ENCODE data around the gene MYLK3. TPM values are rescaled to one million over a fixed set of nuclear protein-coding genes. Genes with fewer than 3 reads are reported as not detected.

MYLK3 gene
- total RNA-seq, 4 donors from 2014 or later: not detected

GRCh38 chr16:46768809-46769208 lies 20.7 kb upstream of the MYLK3 start:
- Histone ChIP-seq H3K27ac (no peak overlapping the region), H3K36me3 (no peaks in the 10 kb centered on the region), H3K4me1 (no peaks in the 10 kb centered on the region), H3K4me3 (no peak overlapping the region), H3K27me3 (no peaks in the 10 kb centered on the region), H3K9me3 (no peaks in the 10 kb centered on the region)
- DNase-seq: no peak
- WGBS, 2 donors (ENCODE audit: low coverage in 1 of 2): 46% methylated on average over 8 of the region's 8 CpGs; no CpG with 5 or more reads in 1 of the 2 donors
- in situ Hi-C loops (cut with MboI; ENCODE audit: low pct_ligation_motif_present in 1 of 4, low pct_unique_long_range_greater_than_20kb in 1 of 4, low sequenced_read_pairs in 3 of 4): no loop called here
- TF ChIP-seq EP300 (IDR thresholded peaks at IDR 0.05; ENCODE audit: low read depth) (no peak), POLR2A (IDR thresholded peaks at IDR 0.05) (no peak)
- intact Hi-C loops (cut with DNase I; ENCODE audit: low total_unique reads): no loop called here

GRCh38 chr16:46765050-46765449 lies 16.9 kb upstream of the MYLK3 start:
- TF ChIP-seq POLR2A (IDR thresholded peaks at IDR 0.05) (no peak), EP300 (IDR thresholded peaks at IDR 0.05; ENCODE audit: low read depth) (no peak), CTCF (IDR thresholded peaks at IDR 0.05) (no peak), POLR2AphosphoS5 (IDR thresholded peaks at IDR 0.05) (no peak)
- WGBS, 2 donors (ENCODE audit: low coverage in 1 of 2): 68 to 83% methylated on average over 1 to 7 of the region's 7 CpGs

GRCh38 chr16:46763147-46763546 lies 15.0 kb upstream of the MYLK3 start:
- WGBS, 2 donors (ENCODE audit: low coverage in 1 of 2): 68% methylated on average over 12 of the region's 12 CpGs; no CpG with 5 or more reads in 1 of the 2 donors

More at GRCh38 chr16:46765050-46765449, 16.9 kb upstream of the MYLK3 start:
- Histone ChIP-seq H3K27me3 (no peaks in the 10 kb centered on the region), H3K27ac (no peak overlapping the region), H3K36me3 (no peaks in the 10 kb centered on the region), H3K4me1 (no peaks in the 10 kb centered on the region), H3K4me3 (no peak overlapping the region), H3K9me3 (no peaks in the 10 kb centered on the region)
- intact Hi-C loops (cut with DNase I; ENCODE audit: low total_unique reads) (no loop called here), in situ Hi-C loops (cut with MboI; ENCODE audit: low pct_ligation_motif_present in 1 of 4, low pct_unique_long_range_greater_than_20kb in 1 of 4, low sequenced_read_pairs in 3 of 4) (no loop called here)
- DNase-seq: no peak

GRCh38 chr16:46762583-46762982 lies 14.4 kb upstream of the MYLK3 start:
- Histone ChIP-seq H3K36me3 (no peaks in the 10 kb centered on the region), H3K4me3 (no peak overlapping the region), H3K27me3 (no peaks in the 10 kb centered on the region), H3K4me1 (no peaks in the 10 kb centered on the region), H3K27ac (no peak overlapping the region), H3K9me3 (no peaks in the 10 kb centered on the region)
- intact Hi-C loops (cut with DNase I; ENCODE audit: low total_unique reads) (no loop called here), in situ Hi-C loops (cut with MboI; ENCODE audit: low pct_ligation_motif_present in 1 of 4, low pct_unique_long_range_greater_than_20kb in 1 of 4, low sequenced_read_pairs in 3 of 4) (no loop called here)
- 33 to 67% methylated on average over 1 to 3 of the region's 3 CpGs for WGBS, 2 donors (ENCODE audit: low coverage in 1 of 2)
- TF ChIP-seq POLR2A (IDR thresholded peaks at IDR 0.05) (no peak), CTCF (IDR thresholded peaks at IDR 0.05) (no peak), POLR2AphosphoS5 (IDR thresholded peaks at IDR 0.05) (no peak), EP300 (IDR thresholded peaks at IDR 0.05; ENCODE audit: low read depth) (no peak)
- no peak for DNase-seq

More at GRCh38 chr16:46763147-46763546, 15.0 kb upstream of the MYLK3 start:
- intact Hi-C loops (cut with DNase I; ENCODE audit: low total_unique reads): no loop called here
- Histone ChIP-seq H3K27ac (no peak overlapping the region), H3K27me3 (no peaks in the 10 kb centered on the region), H3K4me3 (no peak overlapping the region), H3K36me3 (no peaks in the 10 kb centered on the region), H3K4me1 (no peaks in the 10 kb centered on the region), H3K9me3 (no peaks in the 10 kb centered on the region)
- no peak for TF ChIP-seq CTCF (IDR thresholded peaks at IDR 0.05)
- TF ChIP-seq EP300 (IDR thresholded peaks at IDR 0.05; ENCODE audit: low read depth): no peak
- no peak for TF ChIP-seq POLR2A (IDR thresholded peaks at IDR 0.05)
- TF ChIP-seq POLR2AphosphoS5 (IDR thresholded peaks at IDR 0.05): no peak
- no peak for DNase-seq
- in situ Hi-C loops (cut with MboI; ENCODE audit: low pct_ligation_motif_present in 1 of 4, low pct_unique_long_range_greater_than_20kb in 1 of 4, low sequenced_read_pairs in 3 of 4): no loop called here

GRCh38 chr16:46759309-46759708 lies 11.2 kb upstream of the MYLK3 start:
- Histone ChIP-seq H3K27me3 (no peaks in the 10 kb centered on the region), H3K27ac (no peak overlapping the region), H3K9me3 (no peaks in the 10 kb centered on the region), H3K4me1 (no peaks in the 10 kb centered on the region), H3K4me3 (no peak overlapping the region), H3K36me3 (no peaks in the 10 kb centered on the region)
- WGBS, 2 donors (ENCODE audit: low coverage in 1 of 2): 89 to 93% methylated on average over 3 to 5 of the region's 5 CpGs
- intact Hi-C loops (cut with DNase I; ENCODE audit: low total_unique reads) (no loop called here), in situ Hi-C loops (cut with MboI; ENCODE audit: low pct_ligation_motif_present in 1 of 4, low pct_unique_long_range_greater_than_20kb in 1 of 4, low sequenced_read_pairs in 3 of 4) (no loop called here)
- no peak for DNase-seq
- TF ChIP-seq POLR2A (IDR thresholded peaks at IDR 0.05) (no peak), EP300 (IDR thresholded peaks at IDR 0.05; ENCODE audit: low read depth) (no peak), CTCF (IDR thresholded peaks at IDR 0.05) (no peak)
